ENCODE data around the gene SLC22A1. TPM values are rescaled to one million over a fixed set of nuclear protein-coding genes. Genes with fewer than 3 reads are reported as not detected.

Gene SLC22A1
- total RNA-seq, 1 donor from 2014 or later, result 0.57 TPM

DNA sequence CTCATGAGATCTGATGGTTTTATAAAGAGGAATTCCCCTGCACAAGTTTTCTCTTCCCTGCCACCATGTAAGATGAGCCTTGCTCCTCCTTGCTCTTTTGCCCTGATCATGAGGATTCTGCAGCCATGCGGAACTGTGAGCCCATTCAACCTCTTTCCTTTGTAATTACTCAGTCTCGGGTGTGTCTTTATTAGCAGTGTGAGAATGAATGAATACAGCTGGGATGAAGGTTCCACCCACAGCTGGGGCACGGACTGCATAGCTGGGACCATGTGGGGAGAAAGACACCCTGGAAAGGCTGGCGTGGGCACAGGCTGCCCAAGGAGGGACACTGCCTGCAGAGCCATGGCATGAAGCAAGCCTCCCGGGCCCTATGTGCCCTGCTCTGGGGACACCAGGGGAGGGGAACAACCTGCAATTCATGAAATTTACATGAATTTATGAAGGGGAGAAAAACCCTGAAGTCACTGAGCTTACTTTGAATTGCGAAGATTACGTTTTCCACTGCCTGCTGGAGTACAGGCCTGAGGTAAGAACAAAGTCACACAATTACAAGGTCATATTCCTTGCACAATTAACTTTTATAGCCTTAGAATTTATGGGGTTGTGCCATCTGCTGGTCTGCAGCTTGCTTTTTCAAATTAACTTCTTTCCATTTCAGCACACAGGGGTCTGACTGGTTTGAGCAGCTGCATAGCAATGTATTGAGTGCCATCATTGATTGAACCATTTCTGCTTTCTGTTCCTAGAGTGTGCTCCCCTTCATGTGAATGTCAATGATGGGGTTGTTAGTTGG, 46.2 kb downstream of the SLC22A1 start:
- intact Hi-C loops (cut with micrococcal nuclease), result no loop called here

DNA sequence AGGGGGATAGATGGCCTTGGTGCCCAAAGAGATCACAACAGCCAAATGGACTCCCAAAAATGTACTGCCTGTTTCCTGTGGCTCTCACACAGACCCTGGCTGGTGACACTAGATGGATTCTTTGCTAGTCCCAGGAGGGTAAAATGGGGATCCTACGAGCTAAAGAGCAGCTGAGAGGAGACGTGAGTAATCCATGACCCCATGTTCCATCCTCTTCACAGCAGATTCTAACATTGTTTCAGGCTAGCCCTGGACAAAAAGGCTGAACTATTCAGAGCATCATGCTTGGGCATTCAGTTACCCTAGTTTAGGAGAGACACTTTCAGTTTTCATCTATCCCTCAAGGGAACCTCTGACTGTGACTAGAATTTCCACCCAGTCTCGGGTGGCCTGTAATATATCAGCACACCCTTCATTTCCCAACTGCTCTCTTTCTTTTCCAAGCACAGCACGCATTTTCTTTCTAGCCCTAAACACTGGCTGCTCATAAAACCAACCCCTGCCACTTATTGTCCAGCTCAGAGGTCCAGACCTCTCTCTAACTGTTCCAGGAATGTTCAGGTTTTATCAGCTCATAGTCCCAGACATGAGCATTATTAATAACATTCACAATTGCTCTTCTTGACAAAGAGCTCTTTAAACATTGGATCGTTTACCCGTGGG, 48.5 kb downstream of the SLC22A1 start:
- intact Hi-C loops (cut with micrococcal nuclease), result no loop called here

DNA sequence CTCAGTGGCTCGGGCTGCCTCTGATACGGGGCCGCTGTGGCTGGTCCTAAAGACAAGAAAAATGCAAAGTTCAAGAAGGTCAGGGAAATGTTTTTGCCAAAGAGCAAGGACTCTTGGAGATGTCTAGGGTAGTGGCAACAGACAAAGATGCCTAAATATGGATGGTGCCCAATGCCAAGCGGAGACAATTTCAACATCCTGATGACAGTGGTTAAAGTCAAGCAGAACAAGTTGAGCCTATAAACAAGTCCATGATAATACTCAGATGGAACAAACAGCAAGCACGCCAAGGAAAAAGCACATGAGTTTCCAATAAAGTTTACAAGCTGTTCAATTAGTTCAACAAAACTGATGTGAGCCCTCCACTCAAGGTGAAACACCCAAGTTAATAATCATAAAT, 51.1 kb downstream of the SLC22A1 start:
- intact Hi-C loops (cut with micrococcal nuclease), result no loop called here

GRCh38 chr6:160173806-160174527, 52.4 kb downstream of the SLC22A1 start:
- intact Hi-C loops (cut with micrococcal nuclease), result no loop called here

GRCh38 chr6:160174681-160175080, 53.1 kb downstream of the SLC22A1 start:
- intact Hi-C loops (cut with micrococcal nuclease), result no loop called here

DNA sequence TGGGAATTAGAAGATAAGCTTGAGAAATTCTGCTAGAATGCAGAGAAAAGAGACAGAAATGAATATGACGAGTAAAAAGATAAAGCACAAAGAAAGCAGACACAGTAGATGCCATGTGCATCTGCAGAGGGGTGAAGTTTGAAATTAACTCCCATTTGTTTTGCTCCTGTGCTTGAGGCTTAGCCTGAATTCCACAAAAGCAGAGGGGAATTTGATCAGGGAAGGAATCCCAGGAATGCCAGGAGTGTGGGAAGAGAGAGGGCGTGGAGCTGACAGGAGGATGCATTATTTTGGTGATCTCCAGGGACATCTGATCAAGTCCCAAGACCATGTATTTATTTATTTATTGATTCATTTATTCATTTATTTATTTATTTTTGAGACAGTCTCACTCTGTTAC, 55.6 kb downstream of the SLC22A1 start:
- intact Hi-C loops (cut with micrococcal nuclease), result no loop called here

DNA sequence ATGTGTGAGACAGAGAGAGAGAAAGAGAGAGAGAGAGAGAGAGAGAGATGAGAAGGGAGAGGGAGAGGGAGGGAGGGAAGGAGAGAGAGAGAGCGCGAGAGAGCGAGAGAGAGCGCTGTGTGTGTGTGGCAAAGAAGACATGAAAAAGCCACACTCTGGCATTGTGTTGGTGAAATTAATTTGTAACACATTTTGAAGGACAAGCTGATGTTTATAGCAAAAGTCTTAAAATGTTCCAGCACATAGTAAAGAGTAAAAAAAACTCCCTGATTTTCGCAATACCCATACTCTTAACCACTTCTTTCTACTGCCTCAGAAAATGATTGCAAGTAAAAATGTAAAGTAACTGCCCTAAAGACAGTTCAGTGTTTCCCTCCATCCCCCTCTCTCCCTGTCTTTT, 56.7 kb downstream of the SLC22A1 start:
- intact Hi-C loops (cut with micrococcal nuclease), result no loop called here

GRCh38 chr6:160180706-160181105, 59.1 kb downstream of the SLC22A1 start:
- intact Hi-C loops (cut with micrococcal nuclease), result no loop called here

- intact Hi-C loops (cut with micrococcal nuclease), result no loop called here
Measured at GRCh38 chr6:160188773-160189172, 67.2 kb downstream of the SLC22A1 start.

DNA sequence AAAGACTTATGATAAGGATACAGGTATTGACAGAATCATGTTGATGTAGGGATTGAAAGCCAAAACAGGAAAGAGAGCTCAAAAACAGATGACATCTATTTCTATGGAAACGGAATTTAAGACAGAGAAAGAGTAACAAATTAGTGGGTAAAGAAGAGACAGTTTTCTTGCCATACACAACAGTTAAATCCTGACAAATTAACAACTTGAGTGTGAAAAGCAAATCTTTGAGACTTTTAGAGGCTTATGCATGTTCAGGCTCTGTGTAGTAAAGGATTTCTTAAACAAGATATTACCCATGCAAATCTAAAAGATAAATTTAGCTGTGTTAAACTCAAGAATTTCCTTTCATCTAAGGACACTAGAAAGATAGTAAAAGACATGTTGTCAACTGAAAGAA, 68.5 kb downstream of the SLC22A1 start:
- intact Hi-C loops (cut with micrococcal nuclease), result no loop called here

GRCh38 chr6:160190973-160191372, 69.4 kb downstream of the SLC22A1 start:
- intact Hi-C loops (cut with micrococcal nuclease), result no loop called here

DNA sequence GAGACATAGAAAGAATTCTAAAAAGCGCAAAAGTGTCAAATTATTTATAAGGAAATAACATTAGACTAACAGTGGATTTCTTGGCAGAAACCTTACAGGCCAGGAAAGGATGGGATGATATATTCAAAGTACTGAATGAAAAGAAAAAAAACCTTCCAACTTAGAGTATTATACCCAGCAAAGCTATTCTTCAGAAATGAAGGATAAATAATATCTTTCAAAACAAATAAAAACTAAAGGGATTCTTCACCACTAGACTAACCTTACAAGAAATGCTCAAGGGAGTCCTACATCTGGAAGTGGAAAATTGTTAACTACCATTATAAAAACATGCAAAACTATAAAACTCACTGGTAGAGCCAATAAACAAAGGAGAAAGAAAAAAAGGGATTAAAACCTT, 71.2 kb downstream of the SLC22A1 start:
- intact Hi-C loops (cut with micrococcal nuclease), result no loop called here

- intact Hi-C loops (cut with micrococcal nuclease), result no loop called here
Measured at GRCh38 chr6:160194808-160195207, 73.2 kb downstream of the SLC22A1 start.

DNA sequence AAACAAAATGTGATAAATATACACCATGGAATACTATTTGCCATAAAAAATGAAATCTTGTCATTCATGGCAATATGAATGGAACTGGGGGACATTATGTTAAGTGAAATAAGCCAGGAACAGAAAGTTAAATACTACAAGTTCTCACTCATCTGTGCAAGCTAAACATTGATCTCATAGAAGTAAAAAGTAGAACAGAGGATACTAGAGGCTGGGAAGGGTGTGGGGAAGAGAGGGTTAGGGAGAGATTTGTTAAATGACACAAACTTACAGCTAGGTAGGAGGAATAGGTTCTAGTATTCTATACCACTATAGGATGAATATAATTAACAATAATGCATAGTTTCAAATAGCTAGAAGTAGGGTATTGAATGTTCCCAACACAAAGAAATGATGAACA, 76.0 kb downstream of the SLC22A1 start:
- intact Hi-C loops (cut with micrococcal nuclease), result no loop called here

DNA sequence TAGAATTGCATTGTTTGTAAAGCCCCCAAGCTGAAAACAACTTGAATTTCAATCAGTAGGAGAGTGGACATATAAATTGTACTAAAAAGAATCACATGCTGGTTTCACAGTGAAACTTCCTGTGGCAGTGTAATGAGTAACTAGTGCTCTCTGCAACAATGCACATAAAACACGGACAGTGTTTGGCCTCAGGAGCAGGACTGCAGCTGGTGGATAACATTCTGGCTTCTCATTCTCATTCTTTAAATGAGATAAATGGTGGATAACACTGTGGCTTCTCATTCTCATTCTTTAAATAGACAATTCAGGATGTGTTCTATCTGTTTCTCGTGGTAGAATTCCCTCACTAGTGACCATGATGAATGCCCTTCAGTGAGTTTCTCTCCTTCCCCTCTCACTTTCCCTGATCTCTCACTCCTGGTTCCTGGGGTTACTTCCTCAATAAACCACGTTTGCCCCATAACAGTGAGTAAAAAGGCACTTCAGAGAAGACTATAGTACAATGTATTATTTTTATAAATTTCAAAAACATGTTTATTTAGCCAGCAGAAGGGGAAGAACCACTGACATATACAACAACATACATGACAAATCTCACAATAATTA, 77.1 kb downstream of the SLC22A1 start:
- intact Hi-C loops (cut with micrococcal nuclease), result no loop called here

GRCh38 chr6:160201061-160201460, 79.4 kb downstream of the SLC22A1 start:
- intact Hi-C loops (cut with micrococcal nuclease), result no loop called here

- intact Hi-C loops (cut with micrococcal nuclease), result no loop called here
Measured at GRCh38 chr6:160202411-160202810, 80.8 kb downstream of the SLC22A1 start.

DNA sequence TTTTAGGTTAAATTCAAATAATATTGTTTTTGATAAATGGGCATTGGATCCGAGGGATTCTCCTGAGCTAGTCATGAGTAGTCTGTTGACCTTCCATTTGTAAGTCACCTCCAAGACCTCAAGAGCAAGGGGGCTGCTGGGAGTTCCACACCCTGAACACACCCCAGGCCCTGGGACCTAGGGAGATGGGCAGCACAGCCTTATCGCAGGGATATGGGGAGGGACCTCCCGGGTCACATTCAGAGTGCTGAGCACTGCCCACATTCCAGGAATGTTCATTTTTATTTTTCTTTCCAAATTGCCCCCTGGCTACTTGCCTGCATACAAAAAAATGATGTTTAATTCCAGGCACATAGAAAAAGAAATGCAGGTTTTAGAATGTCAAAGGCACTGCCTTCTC, 81.5 kb downstream of the SLC22A1 start:
- intact Hi-C loops (cut with micrococcal nuclease), result no loop called here

GRCh38 chr6:160203522-160203921, 81.9 kb downstream of the SLC22A1 start:
- intact Hi-C loops (cut with micrococcal nuclease), result no loop called here

DNA sequence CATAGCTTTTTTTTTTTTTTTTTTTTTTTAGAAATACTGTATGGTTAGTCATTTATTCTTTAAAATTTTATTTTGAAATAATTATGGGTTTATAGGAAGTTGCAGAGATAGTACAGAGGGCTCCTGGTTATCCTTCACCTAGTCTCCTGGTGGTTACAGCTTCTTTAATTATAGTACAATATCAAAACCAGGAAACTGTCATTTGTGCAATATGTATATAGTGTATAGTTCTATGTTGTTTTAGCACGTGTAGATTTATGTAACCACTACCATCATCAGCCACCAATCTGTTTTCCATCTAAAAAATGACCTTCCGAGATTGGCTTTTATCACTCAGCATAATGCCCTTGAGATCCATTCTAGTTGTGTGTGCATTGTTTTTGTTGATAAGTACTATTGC, 82.3 kb downstream of the SLC22A1 start:
- intact Hi-C loops (cut with micrococcal nuclease), result no loop called here

DNA sequence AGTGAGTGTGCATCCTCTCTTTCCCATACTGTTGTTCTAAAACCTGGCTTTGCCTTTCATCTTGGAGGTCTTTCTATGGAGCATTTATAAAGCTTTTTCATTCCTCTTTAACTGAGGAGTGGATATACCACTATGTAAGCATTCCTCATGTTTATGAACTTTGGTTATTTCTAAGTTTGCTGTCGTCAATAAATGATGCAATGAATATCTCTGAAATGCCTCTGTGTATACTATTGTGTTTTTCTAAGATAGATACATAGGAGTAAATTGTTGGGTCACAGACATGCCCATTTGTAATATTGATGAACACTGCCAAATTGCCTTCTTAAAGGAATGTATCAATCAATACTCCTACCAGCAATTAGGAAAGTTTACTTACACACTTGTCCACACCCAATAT, 83.1 kb downstream of the SLC22A1 start:
- intact Hi-C loops (cut with micrococcal nuclease), result no loop called here

GRCh38 chr6:160207618-160208017, 86.0 kb downstream of the SLC22A1 start:
- intact Hi-C loops (cut with micrococcal nuclease), result no loop called here
